Vagina (tissue), 2 donors: ENCODE measurements around the gene TPRN. TPM values are rescaled to one million over a fixed set of nuclear protein-coding genes. Genes with fewer than 3 reads are reported as not detected.

Experiments
- DNase-seq, 2 donors: peaks; one replicate each; pipeline ENCODE4 v3.0.0-alpha.2; 2017; ENCODE audit errors: extremely low spot score in 2 of 2
- H3K27ac ChIP-seq: fragments of 200-600 bp; sonication (generic); one replicate; pipeline ENCODE4 v1.5.1; 2019
- H3K27me3 ChIP-seq: fragments of 200-600 bp; sonication (generic); one replicate; pipeline ENCODE4 v1.5.1; 2019
- H3K36me3 ChIP-seq, 2 donors: fragments of 200-600 bp; sonication (generic); one replicate each; pipeline ENCODE4 v1.5.1; 2017 to 2019
- H3K4me1 ChIP-seq: fragments of 200-600 bp; sonication (generic); one replicate; pipeline ENCODE4 v1.5.1; 2019
- H3K4me3 ChIP-seq, 2 donors: fragments of 200-600 bp; sonication (generic); 1 replicate in 1 of 2; 2 replicates in 1 of 2; pipeline ENCODE4 v1.5.1; 2016 to 2019
- H3K9me3 ChIP-seq: fragments of 200-600 bp; sonication (generic); one replicate; pipeline ENCODE4 v1.5.1; 2019
- POLR2A ChIP-seq, 2 donors: fragments of 450-650 bp; IDR thresholded peaks; one replicate each; pipeline ENCODE4 v1.6.1; 2017; ENCODE audit warnings: antibody characterized with exemption in 2 of 2, mild to moderate bottlenecking in 2 of 2, moderate library complexity in 2 of 2
- POLR2AphosphoS5 ChIP-seq, 2 donors: sonication (generic); formaldehyde crosslinking; IDR thresholded peaks; one replicate each; pipeline ENCODE4 v1.9.0; 2017; ENCODE audit warnings: antibody characterized with exemption in 2 of 2, mild to moderate bottlenecking in 2 of 2, low read depth in 1 of 2; ENCODE audit not compliant: insufficient read depth in 1 of 2
- intact Hi-C: fragments of 100-400 bp; cut with DNase I; formaldehyde crosslinking; loops from one replicate; pipeline ENCODE4 v1.15.1; 2023
- total RNA-seq: library from RNA; depleted of rRNA; stranded (reverse); fragments of >200 nt; gene quantifications from one replicate; pipeline ENCODE4 v1.2.3, GENCODE V29; 2016
- TF ChIP-seq, protein P1 (sequence below), 3 experiments: fragments of 450-650 bp in 2 of 3; fragments of 200-600 bp in 1 of 3; sonication (generic) in 1 of 3; IDR thresholded peaks; one replicate each; pipeline ENCODE4 v1.5.1; 2017 to 2019; ENCODE audit warnings: antibody characterized with exemption in 3 of 3, mild to moderate bottlenecking in 2 of 3, moderate library complexity in 2 of 3

TPRN gene, protein sequence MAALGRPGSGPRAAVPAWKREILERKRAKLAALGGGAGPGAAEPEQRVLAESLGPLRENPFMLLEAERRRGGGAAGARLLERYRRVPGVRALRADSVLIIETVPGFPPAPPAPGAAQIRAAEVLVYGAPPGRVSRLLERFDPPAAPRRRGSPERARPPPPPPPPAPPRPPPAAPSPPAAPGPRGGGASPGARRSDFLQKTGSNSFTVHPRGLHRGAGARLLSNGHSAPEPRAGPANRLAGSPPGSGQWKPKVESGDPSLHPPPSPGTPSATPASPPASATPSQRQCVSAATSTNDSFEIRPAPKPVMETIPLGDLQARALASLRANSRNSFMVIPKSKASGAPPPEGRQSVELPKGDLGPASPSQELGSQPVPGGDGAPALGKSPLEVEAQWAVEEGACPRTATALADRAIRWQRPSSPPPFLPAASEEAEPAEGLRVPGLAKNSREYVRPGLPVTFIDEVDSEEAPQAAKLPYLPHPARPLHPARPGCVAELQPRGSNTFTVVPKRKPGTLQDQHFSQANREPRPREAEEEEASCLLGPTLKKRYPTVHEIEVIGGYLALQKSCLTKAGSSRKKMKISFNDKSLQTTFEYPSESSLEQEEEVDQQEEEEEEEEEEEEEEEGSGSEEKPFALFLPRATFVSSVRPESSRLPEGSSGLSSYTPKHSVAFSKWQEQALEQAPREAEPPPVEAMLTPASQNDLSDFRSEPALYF
- 6.9 TPM for total RNA-seq

DNA sequence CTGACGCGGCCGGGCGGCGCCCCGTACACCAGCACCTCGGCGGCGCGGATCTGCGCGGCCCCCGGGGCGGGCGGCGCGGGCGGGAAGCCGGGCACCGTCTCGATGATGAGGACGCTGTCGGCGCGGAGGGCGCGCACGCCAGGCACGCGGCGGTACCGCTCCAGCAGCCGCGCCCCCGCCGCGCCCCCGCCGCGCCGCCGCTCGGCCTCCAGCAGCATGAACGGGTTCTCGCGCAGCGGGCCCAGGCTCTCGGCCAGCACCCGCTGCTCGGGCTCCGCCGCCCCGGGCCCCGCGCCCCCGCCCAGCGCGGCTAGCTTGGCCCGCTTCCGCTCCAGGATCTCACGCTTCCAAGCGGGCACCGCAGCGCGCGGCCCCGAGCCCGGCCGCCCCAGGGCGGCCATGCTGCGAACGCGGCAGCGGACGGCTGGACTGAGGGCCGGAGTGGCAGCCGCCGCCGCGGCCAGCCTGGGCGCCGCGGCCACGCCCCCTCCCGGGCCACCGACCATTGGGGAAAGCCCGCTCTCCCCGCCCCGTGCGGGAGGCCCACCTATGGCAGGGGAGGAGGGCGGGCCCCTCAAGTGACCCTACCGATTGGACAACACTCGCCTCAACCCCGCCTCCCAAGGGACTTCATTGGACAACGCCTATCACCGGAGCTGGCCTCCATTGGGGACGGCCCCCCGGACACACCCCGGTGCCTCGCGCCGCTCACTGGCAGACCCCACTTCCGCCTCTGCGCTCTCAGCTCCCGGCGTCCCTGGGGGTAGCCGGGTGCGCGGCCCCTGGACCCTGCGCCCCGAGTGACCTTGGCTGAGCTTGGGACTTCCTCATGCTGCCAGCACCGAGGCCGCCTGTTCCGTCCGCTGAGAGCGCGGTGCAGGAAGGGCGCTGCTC is at the start of gene TPRN:
Gene TPRN (minus strand): TSS at position 431 of the 894 bp plus-strand sequence. CDS start 30 bp downstream, at position 401.
- TF ChIP-seq POLR2A (IDR thresholded peaks at IDR 0.05) (peak in 1 of 2 donors; percentile 79), POLR2AphosphoS5 (IDR thresholded peaks at IDR 0.05; ENCODE audit: insufficient read depth in 1 of 2, low read depth in 1 of 2) (peak; percentile 73 to 86)
- TF ChIP-seq, protein P1, sequence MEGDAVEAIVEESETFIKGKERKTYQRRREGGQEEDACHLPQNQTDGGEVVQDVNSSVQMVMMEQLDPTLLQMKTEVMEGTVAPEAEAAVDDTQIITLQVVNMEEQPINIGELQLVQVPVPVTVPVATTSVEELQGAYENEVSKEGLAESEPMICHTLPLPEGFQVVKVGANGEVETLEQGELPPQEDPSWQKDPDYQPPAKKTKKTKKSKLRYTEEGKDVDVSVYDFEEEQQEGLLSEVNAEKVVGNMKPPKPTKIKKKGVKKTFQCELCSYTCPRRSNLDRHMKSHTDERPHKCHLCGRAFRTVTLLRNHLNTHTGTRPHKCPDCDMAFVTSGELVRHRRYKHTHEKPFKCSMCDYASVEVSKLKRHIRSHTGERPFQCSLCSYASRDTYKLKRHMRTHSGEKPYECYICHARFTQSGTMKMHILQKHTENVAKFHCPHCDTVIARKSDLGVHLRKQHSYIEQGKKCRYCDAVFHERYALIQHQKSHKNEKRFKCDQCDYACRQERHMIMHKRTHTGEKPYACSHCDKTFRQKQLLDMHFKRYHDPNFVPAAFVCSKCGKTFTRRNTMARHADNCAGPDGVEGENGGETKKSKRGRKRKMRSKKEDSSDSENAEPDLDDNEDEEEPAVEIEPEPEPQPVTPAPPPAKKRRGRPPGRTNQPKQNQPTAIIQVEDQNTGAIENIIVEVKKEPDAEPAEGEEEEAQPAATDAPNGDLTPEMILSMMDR (IDR thresholded peaks at IDR 0.05): no peak
- Histone ChIP-seq H3K27ac (peak within 1 kb of the TSS; percentile 42), H3K9me3 (no peaks in the 10 kb centered on the region), H3K4me1 (peaks cover 83% of the 10 kb centered on the region), H3K4me3 (peak within 1 kb of the TSS; percentile 61 to 72), H3K27me3 (no peaks in the 10 kb centered on the region), H3K36me3 (no peaks in the 10 kb centered on the region)
- peak in 1 of 2 donors; percentile 99 for DNase-seq
- intact Hi-C loops: no loop called here

DNA sequence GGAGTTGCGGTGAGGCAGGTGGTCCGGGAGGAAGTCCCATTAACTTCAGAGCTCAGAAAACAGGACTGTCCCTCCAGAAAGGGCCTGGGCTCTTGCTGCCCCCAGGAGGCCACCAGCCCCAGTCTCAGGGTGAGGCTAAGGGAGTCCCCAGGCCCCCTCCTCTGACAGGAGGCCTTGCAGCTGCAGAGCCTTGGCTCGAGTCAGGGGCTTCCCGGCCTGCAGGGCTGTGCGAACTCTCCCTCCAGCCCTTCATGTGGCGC is 47.3 kb upstream of the TPRN start:
- H3K4me1 ChIP-seq: peaks cover 22% of the 10 kb centered on the region
- no peaks in the 10 kb centered on the region for H3K9me3 ChIP-seq
- no peak overlapping the region for H3K4me3 ChIP-seq
- intact Hi-C loops: no loop called here
- H3K27me3 ChIP-seq: no peaks in the 10 kb centered on the region
- DNase-seq: no peak
- H3K36me3 ChIP-seq: peaks cover 0 to 11% of the 10 kb centered on the region in 2 donors
- no peak overlapping the region for H3K27ac ChIP-seq
- TF ChIP-seq, protein P1 (IDR thresholded peaks at IDR 0.05): no peak
- no peak for TF ChIP-seq POLR2AphosphoS5 (IDR thresholded peaks at IDR 0.05; ENCODE audit: insufficient read depth in 1 of 2, low read depth in 1 of 2)
- TF ChIP-seq POLR2A (IDR thresholded peaks at IDR 0.05): no peak

DNA sequence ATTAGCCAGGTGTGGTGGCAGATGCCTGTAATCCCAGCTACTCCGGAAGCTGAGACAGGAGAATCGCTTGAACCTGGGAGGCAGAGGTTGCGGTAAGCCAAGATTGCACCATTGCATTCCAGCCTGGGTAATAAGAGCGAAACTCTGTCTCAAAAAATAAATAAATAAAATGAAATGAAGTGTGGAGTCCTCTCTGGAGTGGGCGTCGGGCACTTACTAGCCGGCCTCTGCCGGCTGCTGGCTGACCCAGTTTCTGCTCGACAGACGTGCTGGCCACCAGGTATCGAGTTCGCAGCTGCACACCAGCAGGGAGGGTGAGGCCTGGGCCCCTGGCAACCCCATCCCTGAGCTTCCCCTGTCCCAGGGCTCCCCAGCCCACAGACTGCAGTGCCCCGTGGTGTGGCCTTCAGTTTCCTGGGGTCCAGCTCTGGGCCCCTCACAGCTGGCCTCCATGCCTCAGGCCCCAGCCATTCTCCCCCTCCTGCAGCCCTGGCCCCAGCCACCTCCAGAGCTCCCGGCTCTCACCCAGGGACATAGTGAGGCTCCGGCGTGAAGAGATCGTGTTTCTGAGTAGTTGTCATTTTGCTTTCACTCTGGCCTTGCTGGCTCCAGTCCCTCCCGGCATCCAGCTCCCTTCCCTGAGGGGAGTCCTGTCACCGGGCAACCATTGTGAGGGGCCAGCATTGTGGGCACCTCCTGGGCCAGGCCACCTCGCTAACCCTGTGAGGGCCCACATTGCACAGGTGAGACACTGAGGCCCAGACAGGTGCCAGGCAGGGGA is 46.8 kb upstream of the TPRN start:
- peaks cover 0 to 14% of the 10 kb centered on the region in 2 donors for H3K36me3 ChIP-seq
- peaks cover 27% of the 10 kb centered on the region for H3K4me1 ChIP-seq
- TF ChIP-seq POLR2A (IDR thresholded peaks at IDR 0.05) (no peak), POLR2AphosphoS5 (IDR thresholded peaks at IDR 0.05; ENCODE audit: insufficient read depth in 1 of 2, low read depth in 1 of 2) (no peak)
- TF ChIP-seq, protein P1 (IDR thresholded peaks at IDR 0.05): no peak
- no peak overlapping the region for H3K27ac ChIP-seq
- intact Hi-C loops: no loop called here
- DNase-seq: no peak
- H3K27me3 ChIP-seq: no peaks in the 10 kb centered on the region
- H3K4me3 ChIP-seq: no peak overlapping the region
- no peaks in the 10 kb centered on the region for H3K9me3 ChIP-seq

DNA sequence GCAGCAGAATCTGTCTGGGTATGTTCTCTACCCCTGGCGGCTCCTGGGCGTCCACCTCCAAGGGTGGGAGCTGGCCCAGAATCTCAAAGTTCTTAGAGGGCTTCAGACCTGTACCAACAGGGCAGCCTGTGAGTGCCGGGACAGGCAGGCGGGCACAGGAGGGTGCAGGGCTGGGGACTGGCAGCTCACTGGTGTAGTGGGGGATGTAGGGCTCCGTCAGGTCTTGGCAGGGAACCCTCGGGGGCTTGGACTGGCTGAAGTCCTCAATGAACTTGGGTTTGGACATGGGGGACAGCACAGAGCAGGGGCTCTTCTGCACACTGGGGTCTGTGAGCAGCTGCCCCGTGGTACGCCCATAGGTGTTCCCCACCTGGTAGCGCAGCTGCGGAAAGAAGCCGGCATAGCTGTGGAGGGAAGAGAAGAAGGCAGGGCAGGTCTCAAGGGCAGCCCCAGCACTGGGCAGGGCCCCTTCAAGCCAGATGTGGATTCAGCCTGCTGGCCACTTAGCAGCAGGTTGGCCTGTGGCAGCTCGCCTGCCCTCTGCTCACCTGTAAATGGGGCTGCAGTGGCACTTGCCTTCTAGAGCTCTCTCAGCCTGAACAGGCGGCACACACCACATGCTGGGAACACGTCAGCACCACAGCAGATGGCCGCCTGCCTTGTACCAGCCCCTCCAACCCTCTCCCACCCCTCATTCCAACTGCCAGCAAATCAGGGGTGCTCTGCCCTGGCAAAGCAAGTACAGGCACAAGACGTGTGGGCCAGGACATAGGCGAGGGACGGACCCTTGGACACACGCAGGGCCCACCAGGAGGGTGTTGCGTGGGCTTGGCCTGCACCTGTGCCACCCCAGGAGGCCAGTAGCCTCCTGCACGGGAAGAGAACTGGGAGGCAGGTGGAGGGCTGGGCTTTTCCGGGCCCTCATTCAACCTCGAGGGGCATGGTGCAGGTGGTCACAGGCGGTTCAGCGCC is 45.2 kb upstream of the TPRN start:
- Histone ChIP-seq H3K4me1 (peaks cover 35% of the 10 kb centered on the region), H3K27ac (no peak overlapping the region), H3K4me3 (no peak overlapping the region), H3K9me3 (no peaks in the 10 kb centered on the region), H3K36me3 (peaks cover 0 to 14% of the 10 kb centered on the region in 2 donors), H3K27me3 (no peaks in the 10 kb centered on the region)
- TF ChIP-seq POLR2AphosphoS5 (IDR thresholded peaks at IDR 0.05; ENCODE audit: insufficient read depth in 1 of 2, low read depth in 1 of 2): no peak
- TF ChIP-seq POLR2A (IDR thresholded peaks at IDR 0.05): no peak
- TF ChIP-seq, protein P1 (IDR thresholded peaks at IDR 0.05): no peak
- intact Hi-C loops: no loop called here
- DNase-seq: no peak
